Naive thymus-derived CD4-positive, alpha-beta T cell (primary cell): Measurements from ENCODE around the gene HAPSTR1. TPM values are rescaled to one million over a fixed set of nuclear protein-coding genes. Genes with fewer than 3 reads are reported as not detected.
A peak's percentile ranks its signal among the peaks of the same experiment; 100 is the strongest.

Experiments used
- ATAC-seq: fragments of 150-1000 bp; cut with Tn5 transposase; 2 replicates; pipeline ENCODE4 v1.10.0; 2021; ENCODE audit warnings: mild to moderate bottlenecking, moderate library complexity
- CTCF ChIA-PET: fragments of 350-600 bp; sonication (Branson Sonifier 250); formaldehyde crosslinking; loops from one replicate; lab custom pipeline; 2021; ENCODE audit warnings: antibody characterized with exemption; lab: Charles Lee
- POLR2A ChIA-PET: fragments of 350-600 bp; sonication (Branson Sonifier 250); formaldehyde crosslinking; loops from one replicate; lab custom pipeline; 2021; ENCODE audit warnings: antibody characterized with exemption, inconsistent platforms; lab: Charles Lee
- DNase-seq, 9 donors: peaks; one replicate each; pipeline versions ENCODE4 v3.0.0 to v3.0.0-alpha.2; 2020 to 2022; ENCODE audit warnings: mixed read lengths in 1 of 9
- H3K27ac ChIP-seq: one replicate; pipeline ENCODE4 v1.7.0; 2013; ENCODE audit warnings: mild to moderate bottlenecking, low read depth, low read length, moderate library complexity
- H3K27me3 ChIP-seq, 2 donors: one replicate each; pipeline ENCODE4 v1.7.0; 2013; ENCODE audit warnings: low read length in 2 of 2, mild to moderate bottlenecking in 2 of 2, moderate library complexity in 2 of 2; ENCODE audit not compliant: control insufficient read depth in 2 of 2, insufficient read depth in 2 of 2
- H3K36me3 ChIP-seq, 3 experiments: 1 replicate in 2 of 3; 2 replicates in 1 of 3; pipeline ENCODE4 v1.7.0; 2013; ENCODE audit warnings: low read length in 3 of 3, mild to moderate bottlenecking in 3 of 3, moderate library complexity in 1 of 3; ENCODE audit not compliant: insufficient read depth in 3 of 3, control insufficient read depth in 2 of 3
- H3K4me1 ChIP-seq, 2 donors: one replicate each; pipeline ENCODE4 v1.7.0; 2013; ENCODE audit warnings: low read length in 2 of 2, mild to moderate bottlenecking in 2 of 2, moderate library complexity in 1 of 2; ENCODE audit not compliant: control insufficient read depth in 2 of 2, insufficient read depth in 2 of 2
- H3K4me3 ChIP-seq: 2 replicates; pipeline ENCODE4 v1.7.0; 2013; ENCODE audit warnings: mild to moderate bottlenecking, low read length
- H3K9me3 ChIP-seq, 3 experiments: 1 replicate in 2 of 3; 2 replicates in 1 of 3; pipeline ENCODE4 v1.7.0; 2013; ENCODE audit warnings: low read length in 3 of 3; ENCODE audit not compliant: control insufficient read depth in 2 of 3
- H3K27ac Mint-ChIP-seq, 9 donors: one replicate each; pipeline ENCODE4 v1.8.0; 2020 to 2022; ENCODE audit warnings: mixed read lengths in 9 of 9, mild to moderate bottlenecking in 8 of 9, moderate library complexity in 5 of 9, inconsistent platforms in 2 of 9
- H3K27me3 Mint-ChIP-seq, 5 donors: one replicate each; pipeline ENCODE4 v1.8.0; 2021 to 2022; ENCODE audit warnings: mixed read lengths in 5 of 5, mild to moderate bottlenecking in 1 of 5
- H3K36me3 Mint-ChIP-seq, 5 donors: one replicate each; pipeline ENCODE4 v1.8.0; 2020 to 2022; ENCODE audit warnings: mixed read lengths in 5 of 5, mild to moderate bottlenecking in 3 of 5, inconsistent platforms in 1 of 5
- H3K4me1 Mint-ChIP-seq, 7 donors: one replicate each; pipeline ENCODE4 v1.8.0; 2020 to 2022; ENCODE audit warnings: mixed read lengths in 7 of 7, mild to moderate bottlenecking in 3 of 7, inconsistent platforms in 1 of 7
- H3K4me3 Mint-ChIP-seq, 10 donors: one replicate each; pipeline ENCODE4 v1.8.0; 2020 to 2022; ENCODE audit warnings: mild to moderate bottlenecking in 10 of 10, mixed read lengths in 10 of 10, moderate library complexity in 6 of 10, inconsistent platforms in 2 of 10
- H3K9me3 Mint-ChIP-seq, 11 donors: one replicate each; pipeline ENCODE4 v1.8.0; 2020 to 2022; ENCODE audit warnings: mixed read lengths in 11 of 11, mild to moderate bottlenecking in 4 of 11, inconsistent platforms in 1 of 11, moderate library complexity in 1 of 11
- intact Hi-C, 2 donors: fragments of 100-400 bp; cut with micrococcal nuclease; formaldehyde crosslinking; loops; one replicate each; pipeline ENCODE4 v1.15.1; 2023
- polyA plus RNA-seq, 2 donors: library from polyadenylated mRNA; unstranded; fragments of 300-500 nt; fragmentation: Illumina TruSeq; gene quantifications; one replicate each; pipeline ENCODE4 v1.2.3, GENCODE V29; 2021
- total RNA-seq, 6 experiments: library from RNA in 5 of 6; stranded (reverse) in 5 of 6; gene quantifications; 1 replicate in 5 of 6; 2 replicates in 1 of 6; pipeline ENCODE4 v1.2.3 and lab custom pipeline; 2021 to 2026

Gene HAPSTR1
- total and polyA plus RNA-seq, 7 experiments from 2014 or later: 11.4 to 136 (median 83.6) TPM

- Histone ChIP-seq H3K9me3 (no peaks in the 10 kb centered on the region), H3K36me3 (peaks cover 0 to 12% (median 0%) of the 10 kb centered on the region in 3 experiments), H3K27me3 (no peaks in the 10 kb centered on the region), H3K4me3 (no peak overlapping the region), H3K4me1 (peaks cover 8 to 11% of the 10 kb centered on the region in 2 donors), H3K27ac (peak overlapping the region; percentile 9)
- peak overlapping the region in 4 of 10 donors; percentile 26 to 61 (median 56) for H3K4me3 Mint-ChIP-seq
- peaks cover 0 to 7% (median 0%) of the 10 kb centered on the region in 5 donors for H3K36me3 Mint-ChIP-seq
- DNase-seq: no peak
- H3K4me1 Mint-ChIP-seq: peaks cover 19 to 49% (median 39%) of the 10 kb centered on the region in 7 donors
- POLR2A ChIA-PET: no interaction called here
- H3K9me3 Mint-ChIP-seq: peaks cover 0 to 2% (median 0%) of the 10 kb centered on the region in 11 donors
- H3K27me3 Mint-ChIP-seq: no peaks in the 10 kb centered on the region
- peak overlapping the region in 8 of 9 donors; percentile 62 to 89 (median 81) for H3K27ac Mint-ChIP-seq
- intact Hi-C loops: loop anchor here in 1 of 2 donors (5.0 kb wide), 1 partner anchor 36 kb away; the partner anchor contains the start of gene HAPSTR1
- CTCF ChIA-PET: interaction anchor here (1.5 kb wide), 1 partner anchor 10 kb away, joined by 5 read pairs; no protein-coding TSS in a partner anchor
- no peak for ATAC-seq
These were observed 37.2 kb downstream of the HAPSTR1 start for GRCh38 chr16:9128346-9129342.

DNA sequence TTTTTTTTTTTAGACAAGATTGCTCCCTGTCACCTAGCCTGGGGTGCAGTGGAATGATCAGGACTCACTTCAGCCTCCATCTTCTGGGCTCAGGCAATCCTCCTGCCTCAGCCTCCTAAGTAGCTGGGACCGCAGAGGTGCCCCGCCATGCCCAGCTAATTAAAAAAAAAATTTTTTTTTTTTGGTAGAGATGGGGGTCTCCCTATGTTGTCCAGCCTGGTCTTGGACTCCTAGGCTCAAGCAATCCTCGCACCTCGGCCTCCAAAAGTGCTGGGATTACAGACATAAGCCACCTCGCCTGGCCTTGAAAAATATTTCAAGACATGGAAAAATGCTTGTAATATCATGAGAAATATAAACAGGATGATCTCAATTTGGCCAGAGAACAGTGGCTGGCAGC lies 42.9 kb downstream of the HAPSTR1 start:
- Mint-ChIP-seq H3K36me3 (no peaks in the 10 kb centered on the region), H3K27me3 (peaks cover 0 to 10% (median 4%) of the 10 kb centered on the region in 5 donors), H3K4me1 (peaks cover 9 to 22% (median 15%) of the 10 kb centered on the region in 7 donors), H3K4me3 (no peak overlapping the region), H3K27ac (peak overlapping the region in 1 of 9 donors; percentile 59), H3K9me3 (no peaks in the 10 kb centered on the region)
- no peak for DNase-seq
- no peaks in the 10 kb centered on the region for H3K27me3 ChIP-seq
- H3K4me1 ChIP-seq: peaks cover 0 to 7% of the 10 kb centered on the region in 2 donors
- no peak overlapping the region for H3K27ac ChIP-seq
- ChIA-PET CTCF (interaction anchor here (0.6 to 1.5 kb wide), 4 partner anchors 125 to 564 kb away, joined by 3 to 9 read pairs (median 4); no protein-coding TSS in a partner anchor), POLR2A (no interaction called here)
- H3K9me3 ChIP-seq: no peaks in the 10 kb centered on the region
- intact Hi-C loops: loop anchor here (1.0 to 10.0 kb wide), 7 partner anchors 126 to 567 kb away; partner anchors contain the start of gene ABAT (in 1 of the 2)
- no peaks in the 10 kb centered on the region for H3K36me3 ChIP-seq
- H3K4me3 ChIP-seq: no peak overlapping the region
- ATAC-seq: no peak

DNA sequence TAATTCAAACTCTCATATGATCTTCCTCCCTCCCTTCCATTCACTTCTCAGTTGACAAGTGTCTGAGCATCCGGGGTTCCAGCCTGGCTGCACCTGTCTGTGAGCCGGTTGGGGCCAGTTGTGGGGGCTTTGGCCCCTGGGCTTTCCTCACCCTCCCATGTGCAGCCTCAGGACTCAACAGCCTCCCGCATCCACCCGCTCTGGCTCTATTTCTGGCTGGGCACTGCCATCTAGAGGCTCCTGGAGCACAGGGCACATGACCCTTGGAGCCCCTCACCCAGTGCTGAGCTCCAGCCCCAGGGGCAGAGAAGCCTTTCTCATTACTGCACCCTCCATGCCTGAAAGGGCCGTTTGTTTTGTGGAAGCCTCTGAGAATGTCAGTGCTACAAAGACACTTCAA lies 43.3 kb downstream of the HAPSTR1 start:
- Histone ChIP-seq H3K27me3 (no peaks in the 10 kb centered on the region), H3K9me3 (no peaks in the 10 kb centered on the region), H3K4me3 (no peak overlapping the region), H3K4me1 (peaks cover 0 to 9% of the 10 kb centered on the region in 2 donors), H3K27ac (no peak overlapping the region), H3K36me3 (no peaks in the 10 kb centered on the region)
- H3K27me3 Mint-ChIP-seq: peaks cover 0 to 10% (median 6%) of the 10 kb centered on the region in 5 donors
- ATAC-seq: peak; percentile 78
- DNase-seq: peak; percentile 21 to 63 (median 51)
- H3K4me1 Mint-ChIP-seq: peaks cover 10 to 24% (median 16%) of the 10 kb centered on the region in 7 donors
- H3K4me3 Mint-ChIP-seq: no peak overlapping the region
- no peaks in the 10 kb centered on the region for H3K36me3 Mint-ChIP-seq
- H3K9me3 Mint-ChIP-seq: no peaks in the 10 kb centered on the region
- H3K27ac Mint-ChIP-seq: peak overlapping the region in 1 of 9 donors; percentile 59
- POLR2A ChIA-PET: no interaction called here
- intact Hi-C loops: loop anchor here (1.0 to 10.0 kb wide), 8 partner anchors 126 to 567 kb away; partner anchors contain the start of genes ABAT (in 1 of the 2) and USP7 (in 1 of the 2)
- CTCF ChIA-PET: interaction anchor here (0.6 to 1.5 kb wide), 4 partner anchors 125 to 564 kb away, joined by 3 to 9 read pairs (median 4); no protein-coding TSS in a partner anchor

DNA sequence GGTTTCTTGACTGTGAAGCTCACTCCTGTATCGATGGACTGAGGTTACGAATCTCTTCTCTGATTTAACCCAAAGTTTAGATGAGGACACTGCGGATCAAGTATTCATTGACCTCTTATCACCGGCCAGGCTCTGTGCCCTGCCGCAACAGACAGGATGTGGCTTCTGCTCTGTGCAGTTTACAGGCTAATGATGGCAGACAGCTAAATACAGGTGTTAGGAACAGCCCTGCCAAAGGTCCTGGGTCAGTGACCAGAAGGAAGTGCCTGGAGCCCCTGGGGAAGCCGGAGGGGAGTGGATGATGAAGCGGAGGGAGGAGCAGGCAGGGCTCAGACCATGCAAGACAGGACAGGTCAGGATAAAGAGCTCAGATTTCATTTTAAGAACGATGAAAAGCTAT lies 44.4 kb downstream of the HAPSTR1 start:
- CTCF ChIA-PET: no interaction called here
- ATAC-seq: peak; percentile 36
- peaks cover 0 to 4% (median 0%) of the 10 kb centered on the region in 5 donors for H3K36me3 Mint-ChIP-seq

DNA sequence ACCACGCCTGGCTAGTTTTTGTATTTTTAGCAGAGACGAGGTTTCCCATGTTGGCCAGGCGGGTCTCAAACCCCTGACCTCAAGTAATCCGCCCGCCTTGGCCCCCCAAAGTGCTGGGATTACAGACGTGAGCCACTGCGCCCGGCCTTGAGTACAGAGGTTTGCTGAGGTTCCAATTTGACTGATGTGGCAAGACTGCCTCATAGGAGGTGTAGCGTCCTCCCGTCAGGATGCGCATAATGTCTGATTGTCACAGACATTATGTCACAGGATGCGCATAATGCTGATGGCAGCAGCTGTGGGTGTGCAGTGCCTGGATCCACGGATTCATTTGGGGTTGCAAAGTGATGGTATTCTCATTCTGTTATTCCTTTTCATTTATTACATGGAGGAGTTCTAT lies 45.2 kb downstream of the HAPSTR1 start:
- peaks cover 15 to 29% (median 20%) of the 10 kb centered on the region in 7 donors for H3K4me1 Mint-ChIP-seq
- no peak for ATAC-seq
- H3K9me3 ChIP-seq: no peaks in the 10 kb centered on the region

More for the DNA sequence above, 44.4 kb downstream of the HAPSTR1 start:
- Mint-ChIP-seq H3K27me3 (peaks cover 0 to 12% (median 10%) of the 10 kb centered on the region in 5 donors), H3K4me1 (peaks cover 15 to 29% (median 20%) of the 10 kb centered on the region in 7 donors), H3K9me3 (no peaks in the 10 kb centered on the region), H3K4me3 (no peak overlapping the region), H3K27ac (peak overlapping the region in 2 of 9 donors; percentile 25 to 38)
- peaks cover 0 to 9% of the 10 kb centered on the region in 2 donors for H3K4me1 ChIP-seq
- no peaks in the 10 kb centered on the region for H3K27me3 ChIP-seq
- POLR2A ChIA-PET: no interaction called here
- no peaks in the 10 kb centered on the region for H3K36me3 ChIP-seq
- H3K4me3 ChIP-seq: no peak overlapping the region
- H3K27ac ChIP-seq: no peak overlapping the region
- no peak for DNase-seq
- intact Hi-C loops: loop anchor here (2.0 to 10.0 kb wide), 3 partner anchors 173 to 461 kb away; partner anchors contain the start of genes ABAT (in 1 of the 2) and USP7 (in 1 of the 2)
- H3K9me3 ChIP-seq: no peaks in the 10 kb centered on the region

More for the DNA sequence above, 45.2 kb downstream of the HAPSTR1 start:
- H3K9me3 Mint-ChIP-seq: no peaks in the 10 kb centered on the region
- no peak overlapping the region for H3K4me3 Mint-ChIP-seq
- ChIA-PET CTCF (no interaction called here), POLR2A (no interaction called here)
- peaks cover 0 to 5% (median 0%) of the 10 kb centered on the region in 5 donors for H3K36me3 Mint-ChIP-seq
- DNase-seq: no peak
- H3K4me1 ChIP-seq: peaks cover 0 to 9% of the 10 kb centered on the region in 2 donors
- peaks cover 0 to 12% (median 10%) of the 10 kb centered on the region in 5 donors for H3K27me3 Mint-ChIP-seq
- no peaks in the 10 kb centered on the region for H3K27me3 ChIP-seq
- no peak overlapping the region for H3K4me3 ChIP-seq
- no peak overlapping the region for H3K27ac Mint-ChIP-seq
- no peaks in the 10 kb centered on the region for H3K36me3 ChIP-seq
- intact Hi-C loops: loop anchor here in 1 of 2 donors (5.0 to 10.0 kb wide), 2 partner anchors 174 to 462 kb away; partner anchors contain the start of genes ABAT and USP7
- H3K27ac ChIP-seq: no peak overlapping the region
